ENCODE results near the gene SOX6.

- TF ChIP-seq CTCF (IDR thresholded peaks at IDR 0.05; ENCODE audit: low read depth, low read length, poor library complexity, severe bottlenecking) (no peak), EZH2phosphoT487 (IDR thresholded peaks at IDR 0.05; ENCODE audit: borderline replicate concordance, low read length) (no peak)
Measured at GRCh38 chr11:15944460-15944859, 411.9 kb downstream of the SOX6 start.
